WTC11 (cell line): ENCODE measurements around the gene FAM169A. TPM values are rescaled to one million over a fixed set of nuclear protein-coding genes. Genes with fewer than 3 reads are reported as not detected.
"Not testable (repeated sequence)": the region's sequence is repeated elsewhere in the genome, so short reads cannot be mapped to it uniquely, and the experiment has no call there.

ENCODE experiments used
- ATAC-seq: fragments of 200-7000 bp; cut with Tn5 transposase; 2 replicates; pipeline ENCODE4 v1.10.0; 2021; ENCODE audit warnings: mild to moderate bottlenecking, moderate library complexity
- CTCF ChIA-PET: fragments of 300-600 bp; sonication (Branson Sonifier 250); formaldehyde crosslinking; loops from one replicate; lab custom pipeline; 2021; ENCODE audit warnings: antibody characterized with exemption; lab: Charles Lee
- POLR2A ChIA-PET: fragments of 350-600 bp; sonication (Branson Sonifier 250); formaldehyde crosslinking; loops from one replicate; lab custom pipeline; 2021; ENCODE audit warnings: antibody characterized with exemption; lab: Charles Lee
- DNase-seq: peaks from one replicate; pipeline ENCODE4 v3.0.0; 2021; ENCODE audit warnings: low spot score
- H3K27ac Mint-ChIP-seq: 2 replicates; pipeline ENCODE4 v1.8.0; 2021; ENCODE audit warnings: mixed read lengths
- H3K27me3 Mint-ChIP-seq: 2 replicates; pipeline ENCODE4 v1.8.0; 2021; ENCODE audit warnings: low read depth, mild to moderate bottlenecking, moderate library complexity, mixed read lengths
- H3K36me3 Mint-ChIP-seq: 2 replicates; pipeline ENCODE4 v1.8.0; 2021; ENCODE audit warnings: mixed read lengths
- H3K4me1 Mint-ChIP-seq: 2 replicates; pipeline ENCODE4 v1.8.0; 2022; ENCODE audit warnings: mixed read lengths
- H3K4me3 Mint-ChIP-seq: 2 replicates; pipeline ENCODE4 v1.8.0; 2021; ENCODE audit warnings: mild to moderate bottlenecking, moderate library complexity, mixed read lengths
- H3K9me3 Mint-ChIP-seq: 2 replicates; pipeline ENCODE4 v1.8.0; 2021; ENCODE audit warnings: mixed read lengths
- GRHL2 ChIP-seq: fragments of 250-450 bp; sonication (Bioruptor Pico); IDR thresholded peaks from 2 replicates; pipeline ENCODE4 v1.8.0; 2022; ENCODE audit warnings: mild to moderate bottlenecking, moderate library complexity; ENCODE audit not compliant: insufficient replicate concordance, severe bottlenecking
- JAZF1 ChIP-seq: fragments of 250-450 bp; sonication (Bioruptor Pico); IDR thresholded peaks from 2 replicates; pipeline ENCODE4 v1.9.0; 2021; ENCODE audit warnings: moderate library complexity, mild to moderate bottlenecking, inconsistent platforms
- JUN ChIP-seq: sonication (generic); formaldehyde crosslinking; IDR thresholded peaks from 2 replicates; pipeline ENCODE4 v1.8.0; 2023; ENCODE audit warnings: mild to moderate bottlenecking, missing genetic modification reagents
- ZNF219 ChIP-seq: sonication (generic); formaldehyde crosslinking; IDR thresholded peaks from 2 replicates; pipeline ENCODE4 v1.8.0; 2023; ENCODE audit warnings: missing genetic modification reagents, mild to moderate bottlenecking, borderline replicate concordance
- ZNF396 ChIP-seq: fragments of 250-450 bp; sonication (Bioruptor Pico); IDR thresholded peaks from 2 replicates; pipeline ENCODE4 v1.8.0; 2021; ENCODE audit warnings: mild to moderate bottlenecking, moderate library complexity, borderline replicate concordance
- ZNF671 ChIP-seq: fragments of 250-450 bp; sonication (Bioruptor Pico); IDR thresholded peaks from 2 replicates; pipeline ENCODE4 v1.8.0; 2021; ENCODE audit warnings: mild to moderate bottlenecking
- total RNA-seq: library from RNA; stranded (reverse); gene quantifications from 3 replicates; pipeline ENCODE4 v1.2.3, GENCODE V29; 2021
- TF ChIP-seq, protein P1 (sequence below): sonication (generic); formaldehyde crosslinking; IDR thresholded peaks from 2 replicates; pipeline ENCODE4 v1.8.1; 2023; ENCODE audit warnings: mild to moderate bottlenecking, moderate library complexity, missing genetic modification reagents
- TF ChIP-seq, protein P2 (sequence below): fragments of 250-450 bp; sonication (Bioruptor Pico); IDR thresholded peaks from 2 replicates; pipeline ENCODE4 v1.9.0; 2021; ENCODE audit warnings: mild to moderate bottlenecking, borderline replicate concordance
- TF ChIP-seq, protein P3 (sequence below): sonication (generic); formaldehyde crosslinking; IDR thresholded peaks from 2 replicates; pipeline ENCODE4 v1.8.1; 2022; ENCODE audit warnings: low read depth, missing genetic modification reagents, borderline replicate concordance
- TF ChIP-seq, protein P4 (sequence below): sonication (generic); formaldehyde crosslinking; IDR thresholded peaks from 2 replicates; pipeline ENCODE4 v1.8.0; 2022; ENCODE audit warnings: missing genetic modification reagents
- TF ChIP-seq, protein P5 (sequence below): fragments of 250-450 bp; sonication (Bioruptor Pico); IDR thresholded peaks from 2 replicates; pipeline ENCODE4 v2.1.2; 2022; ENCODE audit warnings: mild to moderate bottlenecking, moderate library complexity
- TF ChIP-seq, protein P6 (sequence below): sonication (generic); formaldehyde crosslinking; IDR thresholded peaks from 2 replicates; pipeline ENCODE4 v1.8.0; 2022; ENCODE audit warnings: mild to moderate bottlenecking, missing genetic modification reagents
- TF ChIP-seq, protein P7 (sequence below): sonication (generic); formaldehyde crosslinking; IDR thresholded peaks from 2 replicates; pipeline ENCODE4 v1.8.1; 2022; ENCODE audit warnings: low read depth, mild to moderate bottlenecking, moderate library complexity, missing genetic modification reagents, borderline replicate concordance

Gene FAM169A
- total RNA-seq, 1 experiment from 2014 or later = 69.1 TPM

DNA sequence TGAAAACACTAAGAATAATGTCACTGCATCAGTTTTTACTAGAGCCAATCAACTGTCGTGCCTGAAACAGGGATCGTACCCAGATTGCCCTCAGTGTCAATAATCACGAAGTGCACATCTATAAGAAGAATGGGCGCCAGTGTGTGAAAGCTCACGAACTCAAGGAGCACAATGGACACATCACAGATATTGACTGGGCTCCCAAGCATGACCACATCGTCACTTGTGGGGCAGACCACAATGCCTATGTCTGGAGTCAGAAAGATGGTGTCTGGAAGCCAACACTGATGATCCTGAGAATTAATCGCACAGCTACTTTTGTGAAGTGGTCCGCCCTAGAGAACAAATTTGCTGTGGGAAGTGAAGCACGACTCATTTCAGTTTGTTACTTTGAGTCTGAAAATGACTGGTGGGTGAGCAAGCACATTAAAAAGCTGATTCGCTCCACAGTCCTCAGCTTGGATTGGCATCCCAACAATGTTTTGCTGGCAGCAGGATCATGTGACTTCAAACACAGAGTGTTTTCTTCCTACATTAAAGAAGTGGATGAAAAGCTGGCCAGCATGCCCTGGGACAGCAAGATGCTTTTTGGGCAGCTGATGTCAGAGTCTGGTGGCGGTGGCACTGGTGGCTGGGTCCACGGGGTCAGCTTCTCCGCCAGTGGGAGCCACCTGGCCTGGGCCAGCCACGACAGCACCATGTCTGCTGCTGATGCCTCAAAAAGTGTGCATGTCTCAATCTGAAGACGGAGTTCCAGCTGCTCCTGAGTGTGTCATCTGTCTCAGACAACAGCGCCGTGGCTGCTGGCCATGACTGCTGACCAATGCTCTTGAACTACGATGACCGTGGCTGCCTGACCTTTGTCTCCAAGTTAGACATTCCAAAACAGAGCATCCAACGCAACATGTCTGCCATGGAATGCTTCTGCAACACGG, 66.9 kb downstream of the FAM169A start:
- CTCF ChIA-PET = no interaction called here
- no peak for ATAC-seq

DNA sequence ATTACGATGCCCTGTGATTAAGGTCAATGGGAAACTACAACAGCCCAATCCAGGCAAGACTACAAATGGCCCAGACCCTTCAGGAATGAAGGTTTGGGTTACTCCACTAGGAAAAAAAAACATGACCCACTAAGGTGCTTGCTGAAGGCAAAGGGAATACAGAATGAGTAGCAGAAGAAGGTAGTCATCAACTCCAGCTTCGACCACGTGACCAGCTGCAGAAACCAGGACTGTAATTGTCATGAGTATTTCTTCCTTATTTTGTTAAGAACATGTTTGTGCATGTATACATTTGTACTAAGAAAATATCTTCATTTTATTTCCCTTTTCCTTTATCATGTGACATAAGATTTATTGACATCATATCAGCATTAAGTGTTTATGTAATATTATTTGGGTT, 74.5 kb downstream of the FAM169A start:
- H3K27ac Mint-ChIP-seq, H3K4me3 Mint-ChIP-seq, H3K27me3 Mint-ChIP-seq, H3K4me1 Mint-ChIP-seq, POLR2A ChIA-PET, H3K9me3 Mint-ChIP-seq, DNase-seq, ATAC-seq: not testable (repeated sequence)
- peaks cover 94% of the 10 kb centered on the region for H3K36me3 Mint-ChIP-seq
- CTCF ChIA-PET = interaction anchor here (0.5 kb wide), 1 partner anchor 130 kb away, joined by 3 read pairs; no protein-coding TSS in a partner anchor

More for the DNA sequence above, 66.9 kb downstream of the FAM169A start:
- TF ChIP-seq, protein P1, sequence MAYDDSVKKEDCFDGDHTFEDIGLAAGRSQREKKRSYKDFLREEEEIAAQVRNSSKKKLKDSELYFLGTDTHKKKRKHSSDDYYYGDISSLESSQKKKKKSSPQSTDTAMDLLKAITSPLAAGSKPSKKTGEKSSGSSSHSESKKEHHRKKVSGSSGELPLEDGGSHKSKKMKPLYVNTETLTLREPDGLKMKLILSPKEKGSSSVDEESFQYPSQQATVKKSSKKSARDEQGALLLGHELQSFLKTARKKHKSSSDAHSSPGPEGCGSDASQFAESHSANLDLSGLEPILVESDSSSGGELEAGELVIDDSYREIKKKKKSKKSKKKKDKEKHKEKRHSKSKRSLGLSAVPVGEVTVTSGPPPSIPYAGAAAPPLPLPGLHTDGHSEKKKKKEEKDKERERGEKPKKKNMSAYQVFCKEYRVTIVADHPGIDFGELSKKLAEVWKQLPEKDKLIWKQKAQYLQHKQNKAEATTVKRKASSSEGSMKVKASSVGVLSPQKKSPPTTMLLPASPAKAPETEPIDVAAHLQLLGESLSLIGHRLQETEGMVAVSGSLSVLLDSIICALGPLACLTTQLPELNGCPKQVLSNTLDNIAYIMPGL (CRISPR knock-in tag) = no peak
- no peak for TF ChIP-seq JUN (CRISPR knock-in tag)
- TF ChIP-seq, protein P2, sequence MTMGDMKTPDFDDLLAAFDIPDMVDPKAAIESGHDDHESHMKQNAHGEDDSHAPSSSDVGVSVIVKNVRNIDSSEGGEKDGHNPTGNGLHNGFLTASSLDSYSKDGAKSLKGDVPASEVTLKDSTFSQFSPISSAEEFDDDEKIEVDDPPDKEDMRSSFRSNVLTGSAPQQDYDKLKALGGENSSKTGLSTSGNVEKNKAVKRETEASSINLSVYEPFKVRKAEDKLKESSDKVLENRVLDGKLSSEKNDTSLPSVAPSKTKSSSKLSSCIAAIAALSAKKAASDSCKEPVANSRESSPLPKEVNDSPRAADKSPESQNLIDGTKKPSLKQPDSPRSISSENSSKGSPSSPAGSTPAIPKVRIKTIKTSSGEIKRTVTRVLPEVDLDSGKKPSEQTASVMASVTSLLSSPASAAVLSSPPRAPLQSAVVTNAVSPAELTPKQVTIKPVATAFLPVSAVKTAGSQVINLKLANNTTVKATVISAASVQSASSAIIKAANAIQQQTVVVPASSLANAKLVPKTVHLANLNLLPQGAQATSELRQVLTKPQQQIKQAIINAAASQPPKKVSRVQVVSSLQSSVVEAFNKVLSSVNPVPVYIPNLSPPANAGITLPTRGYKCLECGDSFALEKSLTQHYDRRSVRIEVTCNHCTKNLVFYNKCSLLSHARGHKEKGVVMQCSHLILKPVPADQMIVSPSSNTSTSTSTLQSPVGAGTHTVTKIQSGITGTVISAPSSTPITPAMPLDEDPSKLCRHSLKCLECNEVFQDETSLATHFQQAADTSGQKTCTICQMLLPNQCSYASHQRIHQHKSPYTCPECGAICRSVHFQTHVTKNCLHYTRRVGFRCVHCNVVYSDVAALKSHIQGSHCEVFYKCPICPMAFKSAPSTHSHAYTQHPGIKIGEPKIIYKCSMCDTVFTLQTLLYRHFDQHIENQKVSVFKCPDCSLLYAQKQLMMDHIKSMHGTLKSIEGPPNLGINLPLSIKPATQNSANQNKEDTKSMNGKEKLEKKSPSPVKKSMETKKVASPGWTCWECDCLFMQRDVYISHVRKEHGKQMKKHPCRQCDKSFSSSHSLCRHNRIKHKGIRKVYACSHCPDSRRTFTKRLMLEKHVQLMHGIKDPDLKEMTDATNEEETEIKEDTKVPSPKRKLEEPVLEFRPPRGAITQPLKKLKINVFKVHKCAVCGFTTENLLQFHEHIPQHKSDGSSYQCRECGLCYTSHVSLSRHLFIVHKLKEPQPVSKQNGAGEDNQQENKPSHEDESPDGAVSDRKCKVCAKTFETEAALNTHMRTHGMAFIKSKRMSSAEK (CRISPR knock-in tag) = no peak
- Mint-ChIP-seq H3K4me1 (no peaks in the 10 kb centered on the region), H3K36me3 (peaks cover 68% of the 10 kb centered on the region), H3K9me3 (no peaks in the 10 kb centered on the region), H3K4me3 (no peak overlapping the region), H3K27ac (no peak overlapping the region; the same call in 1 of the 2 replicates), H3K27me3 (no peaks in the 10 kb centered on the region)
- POLR2A ChIA-PET = no interaction called here
- no peak for DNase-seq

DNA sequence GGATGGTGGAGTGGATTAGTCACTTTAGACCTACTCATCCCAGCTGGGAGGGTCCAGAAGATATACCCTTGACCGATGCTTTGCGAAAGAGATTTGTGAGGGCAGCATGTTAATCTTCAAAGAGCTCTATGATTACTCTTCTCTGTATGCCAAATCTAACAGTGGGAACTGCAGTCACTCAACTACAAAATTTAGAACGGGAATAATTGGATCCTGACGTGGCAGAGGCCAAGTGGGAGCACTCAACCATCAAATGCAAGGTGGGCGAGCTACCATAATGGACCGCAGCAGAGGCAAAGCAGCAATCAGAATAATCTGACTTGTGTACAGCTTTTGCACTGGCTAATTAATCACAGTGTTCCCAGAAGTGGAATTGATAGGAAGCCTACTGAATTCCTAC, 78.8 kb downstream of the FAM169A start:
- POLR2A ChIA-PET = no interaction called here
- TF ChIP-seq ZNF671 (CRISPR knock-in tag) = no peak
- no peak for TF ChIP-seq ZNF219 (CRISPR knock-in tag)
- TF ChIP-seq, protein P3, sequence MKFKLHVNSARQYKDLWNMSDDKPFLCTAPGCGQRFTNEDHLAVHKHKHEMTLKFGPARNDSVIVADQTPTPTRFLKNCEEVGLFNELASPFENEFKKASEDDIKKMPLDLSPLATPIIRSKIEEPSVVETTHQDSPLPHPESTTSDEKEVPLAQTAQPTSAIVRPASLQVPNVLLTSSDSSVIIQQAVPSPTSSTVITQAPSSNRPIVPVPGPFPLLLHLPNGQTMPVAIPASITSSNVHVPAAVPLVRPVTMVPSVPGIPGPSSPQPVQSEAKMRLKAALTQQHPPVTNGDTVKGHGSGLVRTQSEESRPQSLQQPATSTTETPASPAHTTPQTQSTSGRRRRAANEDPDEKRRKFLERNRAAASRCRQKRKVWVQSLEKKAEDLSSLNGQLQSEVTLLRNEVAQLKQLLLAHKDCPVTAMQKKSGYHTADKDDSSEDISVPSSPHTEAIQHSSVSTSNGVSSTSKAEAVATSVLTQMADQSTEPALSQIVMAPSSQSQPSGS = no peak
- TF ChIP-seq, protein P4, sequence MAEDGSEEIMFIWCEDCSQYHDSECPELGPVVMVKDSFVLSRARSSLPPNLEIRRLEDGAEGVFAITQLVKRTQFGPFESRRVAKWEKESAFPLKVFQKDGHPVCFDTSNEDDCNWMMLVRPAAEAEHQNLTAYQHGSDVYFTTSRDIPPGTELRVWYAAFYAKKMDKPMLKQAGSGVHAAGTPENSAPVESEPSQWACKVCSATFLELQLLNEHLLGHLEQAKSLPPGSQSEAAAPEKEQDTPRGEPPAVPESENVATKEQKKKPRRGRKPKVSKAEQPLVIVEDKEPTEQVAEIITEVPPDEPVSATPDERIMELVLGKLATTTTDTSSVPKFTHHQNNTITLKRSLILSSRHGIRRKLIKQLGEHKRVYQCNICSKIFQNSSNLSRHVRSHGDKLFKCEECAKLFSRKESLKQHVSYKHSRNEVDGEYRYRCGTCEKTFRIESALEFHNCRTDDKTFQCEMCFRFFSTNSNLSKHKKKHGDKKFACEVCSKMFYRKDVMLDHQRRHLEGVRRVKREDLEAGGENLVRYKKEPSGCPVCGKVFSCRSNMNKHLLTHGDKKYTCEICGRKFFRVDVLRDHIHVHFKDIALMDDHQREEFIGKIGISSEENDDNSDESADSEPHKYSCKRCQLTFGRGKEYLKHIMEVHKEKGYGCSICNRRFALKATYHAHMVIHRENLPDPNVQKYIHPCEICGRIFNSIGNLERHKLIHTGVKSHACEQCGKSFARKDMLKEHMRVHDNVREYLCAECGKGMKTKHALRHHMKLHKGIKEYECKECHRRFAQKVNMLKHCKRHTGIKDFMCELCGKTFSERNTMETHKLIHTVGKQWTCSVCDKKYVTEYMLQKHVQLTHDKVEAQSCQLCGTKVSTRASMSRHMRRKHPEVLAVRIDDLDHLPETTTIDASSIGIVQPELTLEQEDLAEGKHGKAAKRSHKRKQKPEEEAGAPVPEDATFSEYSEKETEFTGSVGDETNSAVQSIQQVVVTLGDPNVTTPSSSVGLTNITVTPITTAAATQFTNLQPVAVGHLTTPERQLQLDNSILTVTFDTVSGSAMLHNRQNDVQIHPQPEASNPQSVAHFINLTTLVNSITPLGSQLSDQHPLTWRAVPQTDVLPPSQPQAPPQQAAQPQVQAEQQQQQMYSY (CRISPR knock-in tag) = no peak
- no peak for TF ChIP-seq JAZF1 (CRISPR knock-in tag)
- no peak for TF ChIP-seq ZNF396 (CRISPR knock-in tag)
- TF ChIP-seq, protein P5, sequence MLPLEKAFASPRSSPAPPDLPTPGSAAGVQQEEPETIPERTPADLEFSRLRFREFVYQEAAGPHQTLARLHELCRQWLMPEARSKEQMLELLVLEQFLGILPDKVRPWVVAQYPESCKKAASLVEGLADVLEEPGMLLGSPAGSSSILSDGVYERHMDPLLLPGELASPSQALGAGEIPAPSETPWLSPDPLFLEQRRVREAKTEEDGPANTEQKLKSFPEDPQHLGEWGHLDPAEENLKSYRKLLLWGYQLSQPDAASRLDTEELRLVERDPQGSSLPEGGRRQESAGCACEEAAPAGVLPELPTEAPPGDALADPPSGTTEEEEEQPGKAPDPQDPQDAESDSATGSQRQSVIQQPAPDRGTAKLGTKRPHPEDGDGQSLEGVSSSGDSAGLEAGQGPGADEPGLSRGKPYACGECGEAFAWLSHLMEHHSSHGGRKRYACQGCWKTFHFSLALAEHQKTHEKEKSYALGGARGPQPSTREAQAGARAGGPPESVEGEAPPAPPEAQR (CRISPR knock-in tag) = no peak
- TF ChIP-seq, protein P6, sequence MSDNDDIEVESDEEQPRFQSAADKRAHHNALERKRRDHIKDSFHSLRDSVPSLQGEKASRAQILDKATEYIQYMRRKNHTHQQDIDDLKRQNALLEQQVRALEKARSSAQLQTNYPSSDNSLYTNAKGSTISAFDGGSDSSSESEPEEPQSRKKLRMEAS (CRISPR knock-in tag) = no peak
- TF ChIP-seq, protein P7, sequence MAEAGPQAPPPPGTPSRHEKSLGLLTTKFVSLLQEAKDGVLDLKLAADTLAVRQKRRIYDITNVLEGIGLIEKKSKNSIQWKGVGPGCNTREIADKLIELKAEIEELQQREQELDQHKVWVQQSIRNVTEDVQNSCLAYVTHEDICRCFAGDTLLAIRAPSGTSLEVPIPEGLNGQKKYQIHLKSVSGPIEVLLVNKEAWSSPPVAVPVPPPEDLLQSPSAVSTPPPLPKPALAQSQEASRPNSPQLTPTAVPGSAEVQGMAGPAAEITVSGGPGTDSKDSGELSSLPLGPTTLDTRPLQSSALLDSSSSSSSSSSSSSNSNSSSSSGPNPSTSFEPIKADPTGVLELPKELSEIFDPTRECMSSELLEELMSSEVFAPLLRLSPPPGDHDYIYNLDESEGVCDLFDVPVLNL (CRISPR knock-in tag) = no peak
- no peak for TF ChIP-seq GRHL2

More for the DNA sequence above, 78.8 kb downstream of the FAM169A start:
- ATAC-seq = no peak
- H3K36me3 Mint-ChIP-seq = peaks cover 79% of the 10 kb centered on the region
- no peak for DNase-seq
- H3K9me3 Mint-ChIP-seq = no peaks in the 10 kb centered on the region; the same call in 1 of the 2 replicates
- no peaks in the 10 kb centered on the region for H3K27me3 Mint-ChIP-seq
- H3K4me3 Mint-ChIP-seq = no peak overlapping the region
- CTCF ChIA-PET = no interaction called here
- peak overlapping the region; percentile 44; the same call in 1 of the 2 replicates for H3K27ac Mint-ChIP-seq
- H3K4me1 Mint-ChIP-seq = no peaks in the 10 kb centered on the region
